SJCRH30 (cell line): ENCODE data around the gene RAMACL. TPM values are rescaled to one million over a fixed set of nuclear protein-coding genes. Genes with fewer than 3 reads are reported as not detected.

Source experiments
- DNase-seq, 2 experiments: peaks; one replicate each; pipeline ENCODE4 v3.0.0-alpha.2; 2015 to 2020
- H3K27ac ChIP-seq: fragments of 250-450 bp; sonication (Bioruptor Pico); 2 replicates; pipeline ENCODE4 v1.5.1; 2020; ENCODE audit warnings: mild to moderate bottlenecking, moderate library complexity
- H3K27me3 ChIP-seq: fragments of 250-450 bp; sonication (Bioruptor Pico); 2 replicates; pipeline ENCODE4 v1.5.1; 2020; ENCODE audit warnings: mild to moderate bottlenecking, moderate library complexity
- H3K36me3 ChIP-seq: fragments of 250-450 bp; sonication (Bioruptor Pico); 2 replicates; pipeline ENCODE4 v1.5.1; 2020; ENCODE audit warnings: mild to moderate bottlenecking, moderate library complexity
- H3K4me1 ChIP-seq: fragments of 250-450 bp; sonication (Bioruptor Pico); 2 replicates; pipeline ENCODE4 v1.5.1; 2020; ENCODE audit warnings: mild to moderate bottlenecking, moderate library complexity
- H3K4me3 ChIP-seq: fragments of 250-450 bp; sonication (Bioruptor Pico); 2 replicates; pipeline ENCODE4 v1.5.1; 2020; ENCODE audit warnings: mild to moderate bottlenecking, moderate library complexity
- H3K9me3 ChIP-seq: fragments of 250-450 bp; sonication (Bioruptor Pico); replicated peaks from 2 replicates; pipeline ENCODE4 v1.5.1; 2020; ENCODE audit warnings: mild to moderate bottlenecking, moderate library complexity
- total RNA-seq: library from RNA; depleted of rRNA; stranded (reverse); fragments of >200 nt; shearing (Covaris generic); gene quantifications from 2 replicates; pipeline ENCODE4 v1.2.3, GENCODE V29; 2014

The RAMACL gene
- total RNA-seq, 1 experiment from 2014 or later: 0.12 TPM

DNA sequence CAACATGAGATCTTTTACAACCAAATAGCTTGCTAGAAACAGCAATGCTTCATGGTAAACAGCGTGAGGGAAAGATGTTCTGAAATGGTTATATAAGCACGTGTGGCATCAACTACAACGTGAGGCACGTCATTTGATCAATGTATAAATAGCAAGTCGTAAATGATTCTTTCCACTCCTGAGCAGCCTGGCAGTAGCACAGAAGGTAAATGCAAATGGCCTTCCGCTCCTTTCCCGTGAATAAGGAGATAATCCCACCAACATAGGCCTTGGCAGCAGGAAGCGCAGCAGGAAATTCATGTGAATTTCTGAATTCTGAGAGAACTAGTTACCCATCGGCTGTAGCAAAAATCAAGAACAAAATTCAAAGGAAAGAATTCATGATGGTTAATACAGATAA is 23.6 kb upstream of the RAMACL start:
- H3K4me3 ChIP-seq: no peak overlapping the region
- H3K4me1 ChIP-seq: no peaks in the 10 kb centered on the region
- H3K27ac ChIP-seq: no peak overlapping the region
- H3K9me3 ChIP-seq: no peaks in the 10 kb centered on the region
- no peak for DNase-seq
- H3K36me3 ChIP-seq: no peaks in the 10 kb centered on the region
- no peaks in the 10 kb centered on the region for H3K27me3 ChIP-seq

DNA sequence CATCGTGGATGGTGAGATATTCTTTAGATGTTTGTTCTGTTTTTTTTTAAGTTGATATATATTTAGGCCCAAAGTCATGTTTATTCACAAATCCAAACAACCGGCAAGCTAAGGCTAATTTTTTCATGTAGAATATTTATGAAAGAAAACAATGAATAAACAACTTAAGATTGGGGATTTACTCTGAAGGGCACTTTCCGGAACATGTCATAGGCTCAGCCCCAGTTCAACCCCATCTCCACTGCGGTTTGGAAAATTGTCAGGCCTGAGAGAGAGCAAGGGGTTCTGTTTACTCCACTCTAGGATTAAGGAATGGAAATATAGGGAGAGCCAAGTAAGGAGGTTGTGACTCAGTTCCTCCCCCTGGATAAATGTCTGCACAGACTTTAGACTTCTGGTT is 22.3 kb upstream of the RAMACL start:
- Histone ChIP-seq H3K4me1 (no peaks in the 10 kb centered on the region), H3K27ac (no peak overlapping the region), H3K36me3 (no peaks in the 10 kb centered on the region), H3K27me3 (no peaks in the 10 kb centered on the region), H3K4me3 (no peak overlapping the region), H3K9me3 (no peaks in the 10 kb centered on the region)
- no peak for DNase-seq

DNA sequence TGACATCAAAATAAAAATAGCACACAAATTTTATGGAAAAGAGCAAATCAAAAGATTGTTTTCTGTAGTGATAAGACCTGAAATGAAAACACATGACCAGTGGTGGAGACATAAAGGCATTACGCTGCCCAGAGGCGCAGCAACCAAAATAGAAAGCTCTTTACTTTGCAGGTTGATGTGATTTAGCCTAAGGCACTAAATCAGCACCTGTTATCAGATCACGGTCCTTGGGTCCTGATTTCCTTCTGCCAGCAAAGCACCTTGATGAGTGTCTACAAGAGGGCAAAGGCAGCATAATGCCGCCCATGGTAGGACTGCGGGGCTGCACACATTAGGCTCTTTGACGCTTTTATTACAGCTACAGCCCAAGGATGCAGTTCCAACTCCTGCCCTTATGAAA is 19.3 kb upstream of the RAMACL start:
- Histone ChIP-seq H3K9me3 (no peaks in the 10 kb centered on the region), H3K4me1 (no peaks in the 10 kb centered on the region), H3K27me3 (no peaks in the 10 kb centered on the region), H3K27ac (no peak overlapping the region), H3K4me3 (no peak overlapping the region), H3K36me3 (no peaks in the 10 kb centered on the region)
- DNase-seq: no peak

DNA sequence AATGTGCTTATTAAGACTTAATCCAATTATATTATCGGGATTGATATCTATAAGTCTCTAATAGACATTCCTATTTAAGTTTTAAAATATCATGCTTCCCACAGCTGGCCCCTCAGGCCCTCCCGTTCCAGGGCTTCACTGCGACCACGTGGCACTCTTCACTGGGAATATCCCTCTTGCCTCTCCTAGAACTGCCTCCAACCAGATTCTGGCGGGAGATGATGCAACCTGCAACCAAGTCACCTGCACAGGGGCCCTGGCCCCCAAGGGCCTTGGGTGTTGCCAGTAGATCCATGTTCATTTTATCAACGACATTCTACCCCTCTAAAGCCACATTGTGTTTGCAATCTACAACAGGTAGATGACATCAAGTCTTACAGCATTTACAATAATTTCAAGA is 18.4 kb upstream of the RAMACL start:
- no peaks in the 10 kb centered on the region for H3K27me3 ChIP-seq
- no peak overlapping the region for H3K27ac ChIP-seq
- H3K4me3 ChIP-seq: no peak overlapping the region
- no peak for DNase-seq
- no peaks in the 10 kb centered on the region for H3K36me3 ChIP-seq
- H3K9me3 ChIP-seq: no peaks in the 10 kb centered on the region
- no peaks in the 10 kb centered on the region for H3K4me1 ChIP-seq

DNA sequence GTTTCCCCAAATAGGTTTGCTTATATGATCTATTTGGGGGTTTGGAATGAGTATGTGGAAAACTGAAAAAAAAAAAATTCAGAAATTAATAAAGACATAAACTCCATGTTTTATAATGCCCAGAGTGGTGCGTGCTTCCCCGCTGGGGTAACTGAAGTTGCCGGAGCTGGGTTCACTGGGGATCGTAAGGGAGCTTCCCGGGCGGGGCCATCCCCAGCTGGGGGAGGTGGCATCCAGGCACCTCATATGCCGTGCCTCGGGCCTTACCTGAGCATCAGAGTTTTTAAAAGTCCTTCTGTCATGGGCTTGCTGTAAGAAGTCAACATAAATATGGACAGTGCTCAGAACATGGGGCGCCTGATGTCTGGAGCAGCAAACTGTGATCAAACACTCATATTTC is 17.9 kb upstream of the RAMACL start:
- H3K27me3 ChIP-seq: no peaks in the 10 kb centered on the region
- no peak overlapping the region for H3K27ac ChIP-seq
- no peak for DNase-seq
- no peaks in the 10 kb centered on the region for H3K36me3 ChIP-seq
- H3K9me3 ChIP-seq: no peaks in the 10 kb centered on the region
- no peaks in the 10 kb centered on the region for H3K4me1 ChIP-seq
- no peak overlapping the region for H3K4me3 ChIP-seq

DNA sequence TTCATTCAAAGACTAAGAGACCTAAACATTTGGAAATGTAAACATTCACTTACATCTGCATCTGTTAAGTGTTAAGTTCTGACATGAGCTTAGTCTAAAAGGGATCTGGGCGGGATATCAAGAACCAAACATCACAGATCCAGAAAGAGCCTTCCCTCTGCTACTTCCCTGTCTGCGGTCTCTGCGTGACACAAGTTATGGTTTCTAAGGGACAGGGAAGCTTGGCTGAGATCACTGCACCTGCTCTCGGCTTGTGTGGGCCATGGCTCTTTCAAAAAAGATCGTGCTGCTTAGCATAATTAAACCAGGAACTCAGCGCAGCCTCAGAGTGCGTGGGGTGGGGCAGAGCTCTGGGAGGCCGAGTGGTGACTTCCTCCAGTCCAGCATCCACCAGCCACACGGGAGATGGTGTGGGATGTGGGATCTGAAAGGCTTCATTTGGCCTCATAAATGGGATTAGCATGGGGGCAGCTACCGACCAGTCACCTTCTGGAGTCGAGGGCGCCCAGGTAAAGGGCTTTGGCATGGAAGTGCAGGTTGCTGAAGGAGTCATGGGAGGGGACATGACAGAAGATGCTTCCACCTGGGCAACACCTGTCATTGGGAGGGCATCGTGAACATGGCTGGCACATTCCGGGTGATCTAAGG is 16.7 kb upstream of the RAMACL start:
- Histone ChIP-seq H3K4me3 (no peak overlapping the region), H3K27me3 (no peaks in the 10 kb centered on the region), H3K9me3 (no peaks in the 10 kb centered on the region), H3K4me1 (no peaks in the 10 kb centered on the region), H3K27ac (no peak overlapping the region), H3K36me3 (no peaks in the 10 kb centered on the region)
- no peak for DNase-seq

DNA sequence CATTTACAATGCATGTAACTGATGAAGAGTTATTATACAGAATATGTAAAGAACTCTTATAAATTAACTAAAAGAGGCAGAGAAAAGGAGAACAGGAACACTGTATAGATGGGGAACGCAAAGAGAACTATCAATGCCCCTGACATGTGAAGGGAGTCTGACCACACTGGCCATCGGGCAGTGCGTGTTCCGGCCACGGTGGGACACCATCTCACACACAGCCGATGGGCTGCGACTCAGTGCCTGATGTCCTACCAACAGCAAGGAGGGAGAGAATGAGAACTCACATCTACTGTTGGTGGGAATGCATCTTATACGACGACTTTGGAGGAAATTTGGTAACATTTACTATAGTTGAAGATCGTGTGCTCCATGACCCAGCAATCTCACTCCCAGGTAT is 15.5 kb upstream of the RAMACL start:
- no peak overlapping the region for H3K27ac ChIP-seq
- H3K4me3 ChIP-seq: no peak overlapping the region
- H3K27me3 ChIP-seq: no peaks in the 10 kb centered on the region
- no peak for DNase-seq
- no peaks in the 10 kb centered on the region for H3K9me3 ChIP-seq
- H3K36me3 ChIP-seq: no peaks in the 10 kb centered on the region
- no peaks in the 10 kb centered on the region for H3K4me1 ChIP-seq

DNA sequence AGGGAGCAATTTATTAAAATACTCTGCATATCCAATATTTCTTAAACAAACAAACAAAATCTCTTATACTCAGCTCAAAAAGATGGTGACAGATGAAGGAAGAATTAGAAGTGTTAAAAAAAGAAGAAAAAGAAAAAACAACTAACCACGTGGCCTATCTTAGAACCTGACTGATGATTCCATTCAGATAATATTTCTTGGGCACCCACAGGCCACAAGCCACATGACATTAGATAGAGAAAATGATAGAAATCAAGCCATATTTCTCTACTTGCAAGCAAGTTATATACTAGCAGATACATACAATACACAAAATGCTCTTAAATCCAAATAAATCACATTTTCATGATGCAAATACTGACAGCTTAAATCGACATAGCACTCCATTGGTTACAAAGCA is 14.5 kb upstream of the RAMACL start:
- no peak overlapping the region for H3K4me3 ChIP-seq
- no peak for DNase-seq

DNA sequence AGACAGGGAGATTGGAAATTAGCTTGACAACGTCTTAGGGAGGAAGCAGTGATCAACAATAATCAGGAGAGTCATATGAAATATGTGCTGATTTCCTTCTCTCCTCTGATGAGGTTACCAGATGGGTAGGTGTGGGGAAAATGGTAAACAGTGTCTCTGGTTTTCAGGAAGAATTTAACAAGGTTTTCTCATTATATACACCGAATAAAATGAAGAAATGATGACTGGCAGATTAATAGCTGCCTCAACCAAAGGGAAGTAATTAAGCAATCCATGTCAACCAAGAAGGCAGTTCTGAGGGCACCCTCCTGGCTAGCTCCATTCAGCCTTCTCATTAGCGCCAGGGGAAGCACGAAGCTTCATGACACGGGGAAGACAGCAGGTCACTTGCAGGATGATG is 12.7 kb upstream of the RAMACL start:
- Histone ChIP-seq H3K9me3 (no peaks in the 10 kb centered on the region), H3K4me1 (no peaks in the 10 kb centered on the region), H3K27me3 (no peaks in the 10 kb centered on the region), H3K4me3 (no peak overlapping the region), H3K36me3 (no peaks in the 10 kb centered on the region), H3K27ac (no peak overlapping the region)
- DNase-seq: no peak

More for the DNA sequence above, 14.5 kb upstream of the RAMACL start:
- Histone ChIP-seq H3K36me3 (no peaks in the 10 kb centered on the region), H3K4me1 (no peaks in the 10 kb centered on the region), H3K27me3 (no peaks in the 10 kb centered on the region), H3K27ac (no peak overlapping the region), H3K9me3 (no peaks in the 10 kb centered on the region)

DNA sequence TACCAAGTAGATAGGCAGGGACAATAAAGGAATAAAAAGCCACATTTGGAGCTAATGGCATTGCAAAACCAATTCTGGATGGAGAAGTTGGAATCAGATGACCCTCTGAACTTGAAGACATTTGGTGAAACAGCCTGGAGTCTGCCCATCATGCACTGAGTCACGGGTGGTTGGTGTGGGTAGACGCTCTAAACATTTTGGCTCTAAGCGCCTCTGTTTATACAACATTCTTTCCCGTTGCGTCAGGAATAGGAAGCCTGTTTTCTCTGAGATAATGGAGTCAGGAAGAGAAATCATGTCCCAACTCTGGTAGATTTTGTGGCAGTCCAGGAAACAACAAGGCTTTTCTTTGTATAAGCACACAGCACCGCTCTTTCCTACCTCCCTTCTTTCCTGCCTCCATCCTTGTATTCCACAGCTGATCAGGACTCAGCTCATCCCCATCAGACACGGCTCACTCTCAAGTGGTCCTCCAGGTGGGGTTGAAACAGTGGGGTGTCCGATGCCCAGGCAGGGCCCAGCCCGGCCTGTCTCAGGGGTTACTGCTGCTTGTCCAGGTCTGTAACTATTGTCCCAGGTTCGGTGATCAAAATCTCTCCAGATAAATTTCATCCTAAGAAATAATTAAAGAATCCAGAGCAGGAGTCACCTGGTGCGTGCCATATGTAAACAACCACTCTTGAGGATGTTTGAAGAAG is 12.1 kb upstream of the RAMACL start:
- no peaks in the 10 kb centered on the region for H3K27me3 ChIP-seq
- H3K27ac ChIP-seq: no peak overlapping the region
- no peak for DNase-seq
- no peaks in the 10 kb centered on the region for H3K9me3 ChIP-seq
- no peaks in the 10 kb centered on the region for H3K4me1 ChIP-seq
- H3K4me3 ChIP-seq: no peak overlapping the region
- no peaks in the 10 kb centered on the region for H3K36me3 ChIP-seq

DNA sequence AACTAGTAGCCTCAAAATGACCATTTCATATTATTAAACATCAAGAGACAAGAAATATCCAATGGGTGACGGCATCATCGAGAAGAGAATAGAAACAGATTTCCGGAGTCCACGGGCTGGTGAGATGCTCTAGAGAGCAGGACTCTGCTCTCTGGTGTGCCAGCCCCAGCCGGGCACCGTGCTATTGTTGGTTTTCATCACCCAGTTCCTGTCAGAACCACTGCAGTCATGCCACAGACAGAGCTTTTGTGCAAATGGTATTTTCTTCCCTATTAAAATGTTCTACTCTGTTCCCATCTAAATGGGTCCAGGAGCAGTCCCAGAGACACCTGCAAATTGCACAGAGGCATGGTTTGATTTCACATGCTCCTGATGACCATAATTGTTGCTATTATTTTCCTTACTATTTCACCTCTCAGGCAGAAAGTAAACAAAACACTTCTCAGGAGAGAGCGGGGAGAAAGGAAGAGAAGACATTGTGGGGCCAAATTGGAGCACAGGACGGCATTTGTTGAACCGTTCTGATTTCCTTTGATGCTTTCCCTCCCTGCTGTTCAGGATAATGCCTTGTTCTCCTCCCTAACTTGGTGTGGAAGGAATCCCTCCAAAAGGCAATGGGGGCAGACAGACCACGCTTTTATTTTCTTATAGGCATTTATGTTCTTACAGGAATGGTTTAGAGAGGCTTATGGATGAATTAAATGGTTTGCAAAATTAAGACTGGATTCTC is 11.4 kb upstream of the RAMACL start:
- Histone ChIP-seq H3K4me3 (no peak overlapping the region), H3K9me3 (no peaks in the 10 kb centered on the region), H3K4me1 (no peaks in the 10 kb centered on the region), H3K36me3 (no peaks in the 10 kb centered on the region), H3K27me3 (no peaks in the 10 kb centered on the region), H3K27ac (no peak overlapping the region)
- DNase-seq: no peak

DNA sequence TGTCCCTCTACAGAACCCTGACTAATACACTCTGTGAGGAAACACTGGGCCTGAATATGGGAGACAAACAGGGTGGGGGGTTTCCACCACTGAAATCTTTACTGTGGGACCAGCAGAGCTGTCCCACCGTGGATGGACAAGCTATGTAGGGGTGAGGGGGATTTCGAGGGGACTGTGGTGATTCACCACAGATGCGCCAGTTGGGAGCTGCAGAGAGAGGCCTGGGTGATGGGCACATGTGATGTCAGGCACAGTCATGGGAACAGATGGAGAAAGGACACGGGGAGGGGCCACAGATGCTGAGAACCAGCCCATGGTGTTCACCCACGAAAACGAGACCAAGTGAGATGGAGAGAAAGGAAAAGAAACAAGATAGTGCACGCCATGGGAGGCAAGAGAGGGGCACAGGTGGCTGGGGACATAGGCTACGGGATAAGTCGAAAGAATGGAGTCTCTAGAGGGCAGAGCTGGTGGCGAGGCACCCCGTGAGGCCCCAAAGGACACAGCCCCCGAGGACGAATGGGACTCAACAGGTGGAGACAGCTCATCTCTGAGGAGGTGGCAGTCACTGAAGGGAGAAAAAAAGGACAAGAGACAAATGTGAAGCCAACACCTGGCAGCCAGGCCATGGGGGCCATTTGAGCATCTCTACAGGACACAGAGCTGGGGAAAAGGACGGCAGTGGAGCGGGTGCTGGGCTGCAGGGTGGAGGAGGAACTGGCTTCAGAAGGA is 10.5 kb upstream of the RAMACL start:
- DNase-seq: no peak

DNA sequence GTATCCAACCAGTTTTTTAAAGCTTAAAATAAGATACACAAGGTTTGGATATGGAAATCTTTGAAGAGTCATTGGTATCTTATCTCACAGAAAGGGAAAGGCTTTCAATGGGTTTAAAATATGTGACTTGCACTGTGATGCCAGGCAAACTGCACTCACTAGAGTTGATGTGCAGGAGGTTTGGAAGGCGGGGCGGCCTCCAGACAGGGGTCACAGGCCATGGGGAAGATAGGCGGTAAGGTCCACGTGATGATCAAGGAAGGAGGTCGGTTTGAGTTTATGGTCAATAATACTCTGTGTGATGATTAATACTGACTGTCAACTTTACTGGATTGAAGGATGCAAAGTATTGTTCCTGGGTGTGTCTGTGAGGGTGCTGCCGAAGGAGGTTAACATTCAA is 9.5 kb upstream of the RAMACL start:
- no peaks in the 10 kb centered on the region for H3K27me3 ChIP-seq
- H3K4me1 ChIP-seq: no peaks in the 10 kb centered on the region
- H3K4me3 ChIP-seq: no peak overlapping the region
- no peaks in the 10 kb centered on the region for H3K36me3 ChIP-seq
- H3K9me3 ChIP-seq: no peaks in the 10 kb centered on the region
- no peak for DNase-seq
- H3K27ac ChIP-seq: no peak overlapping the region

More for the DNA sequence above, 10.5 kb upstream of the RAMACL start:
- Histone ChIP-seq H3K4me1 (no peaks in the 10 kb centered on the region), H3K36me3 (no peaks in the 10 kb centered on the region), H3K27ac (no peak overlapping the region), H3K9me3 (no peaks in the 10 kb centered on the region), H3K27me3 (no peaks in the 10 kb centered on the region), H3K4me3 (no peak overlapping the region)

DNA sequence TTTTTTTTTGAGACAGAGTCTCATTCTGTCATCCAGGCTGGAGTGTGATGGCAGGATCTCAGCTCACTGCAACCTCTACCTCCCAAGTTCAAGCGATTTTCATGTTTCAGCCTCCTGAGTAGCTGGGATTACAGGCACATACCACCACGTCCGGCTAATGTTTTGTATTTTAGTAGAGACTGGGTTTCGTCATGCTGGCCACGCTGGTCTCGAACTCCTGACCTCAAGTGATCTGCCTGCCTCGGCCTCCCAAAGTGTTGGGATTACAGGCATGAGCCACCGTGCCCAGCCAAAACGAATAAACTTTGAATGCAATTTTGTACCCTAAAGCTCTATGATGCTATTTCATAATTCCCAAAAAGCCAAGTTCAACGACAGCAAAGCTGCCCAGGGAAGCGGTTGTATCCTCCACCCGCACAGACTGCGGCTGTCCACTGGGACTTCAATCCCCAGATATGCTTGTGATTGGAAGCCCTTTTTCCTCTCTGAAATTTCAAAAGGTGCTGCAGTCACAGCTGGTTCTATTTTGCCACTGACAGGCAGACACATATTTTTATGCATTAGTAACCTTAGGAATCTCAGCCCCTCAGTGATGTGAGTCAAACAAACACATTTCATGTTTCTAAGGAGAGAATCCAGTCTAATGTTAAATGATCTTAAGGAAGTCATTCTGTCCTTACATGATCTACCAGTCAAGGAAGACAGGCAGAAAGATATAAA is 8.7 kb upstream of the RAMACL start:
- Histone ChIP-seq H3K4me3 (no peak overlapping the region), H3K9me3 (no peaks in the 10 kb centered on the region), H3K4me1 (no peaks in the 10 kb centered on the region; the same call in 1 of the 2 replicates), H3K27ac (no peak overlapping the region), H3K27me3 (no peaks in the 10 kb centered on the region), H3K36me3 (no peaks in the 10 kb centered on the region)
- no peak for DNase-seq
